Measurements from ENCODE around the gene CD22.

- TF ChIP-seq ZBTB33 (CRISPR knock-in tag; IDR thresholded peaks at IDR 0.05) (no peak), ZFP62 (CRISPR knock-in tag; IDR thresholded peaks at IDR 0.05) (no peak), BCL6 (CRISPR knock-in tag; IDR thresholded peaks at IDR 0.05) (no peak), POLR2A (IDR thresholded peaks at IDR 0.05; ENCODE audit: insufficient read depth in 1 of 2, low read depth in 2 of 2, low read length in 2 of 2) (no peak), ZNF496 (CRISPR knock-in tag; IDR thresholded peaks at IDR 0.05; ENCODE audit: insufficient replicate concordance) (no peak)
- TF ChIP-seq, protein P1, sequence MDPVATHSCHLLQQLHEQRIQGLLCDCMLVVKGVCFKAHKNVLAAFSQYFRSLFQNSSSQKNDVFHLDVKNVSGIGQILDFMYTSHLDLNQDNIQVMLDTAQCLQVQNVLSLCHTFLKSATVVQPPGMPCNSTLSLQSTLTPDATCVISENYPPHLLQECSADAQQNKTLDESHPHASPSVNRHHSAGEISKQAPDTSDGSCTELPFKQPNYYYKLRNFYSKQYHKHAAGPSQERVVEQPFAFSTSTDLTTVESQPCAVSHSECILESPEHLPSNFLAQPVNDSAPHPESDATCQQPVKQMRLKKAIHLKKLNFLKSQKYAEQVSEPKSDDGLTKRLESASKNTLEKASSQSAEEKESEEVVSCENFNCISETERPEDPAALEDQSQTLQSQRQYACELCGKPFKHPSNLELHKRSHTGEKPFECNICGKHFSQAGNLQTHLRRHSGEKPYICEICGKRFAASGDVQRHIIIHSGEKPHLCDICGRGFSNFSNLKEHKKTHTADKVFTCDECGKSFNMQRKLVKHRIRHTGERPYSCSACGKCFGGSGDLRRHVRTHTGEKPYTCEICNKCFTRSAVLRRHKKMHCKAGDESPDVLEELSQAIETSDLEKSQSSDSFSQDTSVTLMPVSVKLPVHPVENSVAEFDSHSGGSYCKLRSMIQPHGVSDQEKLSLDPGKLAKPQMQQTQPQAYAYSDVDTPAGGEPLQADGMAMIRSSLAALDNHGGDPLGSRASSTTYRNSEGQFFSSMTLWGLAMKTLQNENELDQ (CRISPR knock-in tag; IDR thresholded peaks at IDR 0.05; ENCODE audit: borderline replicate concordance): no peak
Observed at GRCh38 chr19:35287713-35288112, 41.3 kb upstream of the CD22 start.

Data from HepG2 (cell line).